K562 (cell line): ENCODE results near the gene APBA2.

Experiments used
- KDM4B ChIP-seq, 2 experiments: fragments of 450-650 bp in 1 of 2; sonication (generic) in 1 of 2; IDR thresholded peaks; 2 replicates each; pipeline ENCODE4 v1.6.1; 2016 to 2017; ENCODE audit warnings: borderline replicate concordance in 2 of 2, antibody characterized with exemption in 1 of 2, low read depth in 1 of 2, mild to moderate bottlenecking in 1 of 2
- NKRF ChIP-seq: fragments of 450-650 bp; IDR thresholded peaks from 2 replicates; pipeline ENCODE4 v1.6.1; 2016; ENCODE audit warnings: borderline replicate concordance
- NR2C1 ChIP-seq, 2 experiments: fragments of 450-650 bp; IDR thresholded peaks; 2 replicates each; pipeline ENCODE4 v1.6.1; 2017; ENCODE audit warnings: mild to moderate bottlenecking in 2 of 2, antibody characterized with exemption in 1 of 2, inconsistent platforms in 1 of 2, missing compliant biosample characterization in 1 of 2, missing genetic modification characterization in 1 of 2
- POLR2A ChIP-seq: fragments of 450-650 bp; conservative IDR thresholded peaks from 2 replicates; pipeline ENCODE4 v1.6.1; 2016
- ZNF174 ChIP-seq: fragments of 250-450 bp; sonication (Bioruptor Pico); IDR thresholded peaks from 2 replicates; pipeline ENCODE4 v1.4.0; 2020; ENCODE audit warnings: mild to moderate bottlenecking

- no peak for TF ChIP-seq KDM4B (IDR thresholded peaks at IDR 0.05; ENCODE audit: borderline replicate concordance in 2 of 2, low read depth in 1 of 2)
- no peak for TF ChIP-seq NKRF
- no peak for TF ChIP-seq NR2C1 (IDR thresholded peaks at IDR 0.05)
- no peak for TF ChIP-seq NR2C1 (tag; IDR thresholded peaks at IDR 0.05)
- no peak for TF ChIP-seq ZNF174 (CRISPR knock-in tag)
- TF ChIP-seq POLR2A = no peak
Observed at GRCh38 chr15:28948036-28948435, 62.3 kb downstream of the APBA2 start.
